ENCODE results near the gene RETSAT.
"Not testable (repeated sequence)": the region's sequence is repeated elsewhere in the genome, so short reads cannot be mapped to it uniquely, and the experiment has no call there.

RETSAT gene

DNA sequence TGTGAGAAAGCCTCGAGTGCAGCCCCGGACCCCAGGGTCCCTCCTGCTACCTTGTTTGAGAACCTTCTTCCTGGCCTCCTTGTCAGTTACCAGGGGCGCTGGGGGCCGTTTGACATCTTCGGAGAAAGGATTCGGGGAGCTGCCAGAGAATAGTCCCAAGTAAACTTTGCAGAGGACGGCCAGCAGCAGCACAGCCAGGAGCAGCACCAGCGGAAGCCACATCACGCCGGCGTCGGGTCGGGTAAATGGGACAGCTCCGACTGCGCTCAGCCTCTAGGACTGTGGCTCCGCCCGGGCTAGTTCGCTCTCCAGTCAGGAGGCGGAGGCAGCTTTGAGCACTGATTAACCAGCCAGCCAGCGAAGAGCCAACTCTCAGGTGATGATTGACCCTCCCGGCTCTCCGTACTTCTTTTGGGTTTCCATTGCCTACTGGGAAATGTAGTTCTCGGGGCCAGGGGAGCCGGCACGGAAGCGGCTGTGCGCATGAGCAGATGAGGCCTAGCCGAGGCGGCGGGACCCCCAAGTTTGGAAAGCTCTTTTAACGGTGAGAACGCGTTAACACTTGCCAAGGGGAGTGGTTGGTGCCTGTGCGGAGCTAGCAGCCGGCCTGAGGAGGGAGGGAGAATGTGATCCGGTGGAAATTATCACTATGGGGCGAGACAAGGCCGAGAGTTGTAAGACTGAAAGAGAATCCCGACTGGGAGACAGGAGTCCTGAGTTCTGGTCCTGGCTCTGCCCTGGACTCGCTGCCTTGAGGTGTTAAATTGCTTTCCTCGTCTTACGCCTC lies at the start of gene RETSAT, which contains the start of gene ELMOD3:
Gene RETSAT (minus strand): TSS at position 243 of the 787 bp plus-strand sequence. CDS start 21 bp downstream, at position 222.
Gene ELMOD3 (plus strand): TSS at position 484 of the 787 bp plus-strand sequence. CDS start 2,430 bp downstream, outside the sequence.
- DNase-seq (ENCODE audit: low spot score) = peak; percentile 98

DNA sequence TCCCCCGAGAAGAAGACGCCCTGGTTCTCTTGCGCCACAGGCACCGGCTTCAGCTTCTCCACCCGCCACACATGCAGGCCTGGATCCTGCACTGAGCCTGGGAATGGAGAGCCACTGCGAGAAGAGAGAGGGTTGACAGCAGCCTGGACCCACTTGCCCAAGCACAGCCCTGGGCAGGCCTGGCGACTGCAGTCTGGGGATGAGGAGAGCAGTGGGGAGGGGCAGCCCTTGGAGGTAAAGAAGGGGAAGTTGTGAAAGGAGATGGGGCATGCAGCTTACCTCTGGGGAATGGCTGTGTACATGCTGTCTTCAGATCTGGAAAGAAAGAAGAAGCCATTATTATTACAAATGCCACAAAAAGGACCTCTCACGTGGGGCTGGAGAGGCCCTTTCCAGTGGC lies 47.5 kb upstream of the RETSAT start:
- DNase-seq (ENCODE audit: low spot score) = no peak

DNA sequence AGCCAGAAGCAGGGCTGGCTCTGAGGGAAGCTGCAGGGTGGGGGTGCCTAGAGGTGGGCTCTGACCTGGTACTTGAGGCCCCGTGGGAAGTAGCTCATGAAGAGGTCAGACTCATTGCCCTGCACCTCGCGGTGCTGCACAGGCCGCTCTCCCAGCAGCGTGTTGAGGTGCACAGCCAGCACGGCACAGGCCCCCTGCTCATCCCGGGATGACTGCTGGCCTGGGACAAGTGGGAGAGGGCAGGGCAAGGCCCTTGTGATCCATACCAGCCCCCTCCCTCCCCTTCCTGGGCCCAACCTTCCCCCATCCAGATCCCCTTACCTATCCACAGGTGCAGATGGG lies 47.1 kb upstream of the RETSAT start:
- DNase-seq (ENCODE audit: low spot score) = no peak

DNA sequence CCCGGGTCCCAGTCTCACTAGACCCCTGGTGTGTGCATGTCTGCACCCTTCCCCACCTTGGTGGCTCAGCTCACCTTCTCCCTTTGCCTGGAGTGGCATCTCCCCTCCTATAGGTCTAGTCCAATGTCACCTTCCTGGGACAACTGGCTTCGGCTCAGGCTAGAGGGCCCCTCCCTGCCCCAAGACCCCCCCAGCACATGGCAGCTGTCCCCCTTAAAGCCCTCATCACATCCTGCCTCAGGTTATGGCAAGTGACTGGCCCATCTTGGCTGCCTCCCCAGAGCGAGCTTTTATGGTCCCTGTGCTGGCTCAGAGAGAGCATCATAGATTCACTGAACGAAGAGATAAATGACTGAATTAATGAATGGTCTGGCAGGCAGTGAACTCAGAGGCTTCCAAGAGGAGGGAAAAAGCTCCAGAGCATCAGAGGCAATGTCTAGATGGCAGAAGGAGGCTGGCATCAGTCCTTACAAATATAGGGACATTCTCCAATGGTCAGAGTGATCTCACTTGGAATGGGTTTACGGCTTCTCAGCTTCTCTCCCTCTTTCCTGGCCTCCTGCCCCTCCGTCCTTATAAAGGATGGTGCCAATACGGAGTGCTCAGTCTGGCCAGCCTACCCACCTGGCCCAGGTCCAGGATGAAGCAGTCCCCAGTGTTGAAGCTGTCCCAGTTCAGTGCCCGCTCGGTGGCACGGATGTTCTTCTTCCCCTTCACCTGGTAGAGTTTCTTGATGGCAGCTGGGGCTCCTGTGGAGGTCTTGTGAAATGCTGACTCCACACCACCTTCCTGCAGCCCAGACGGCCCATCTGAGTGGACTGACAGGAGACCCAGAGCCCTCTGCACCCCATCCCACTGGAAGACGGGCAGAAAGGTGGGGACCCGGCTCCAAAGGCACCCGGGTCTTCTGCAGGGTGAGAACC lies 46.5 kb upstream of the RETSAT start:
- DNase-seq (ENCODE audit: low spot score) = no peak

DNA sequence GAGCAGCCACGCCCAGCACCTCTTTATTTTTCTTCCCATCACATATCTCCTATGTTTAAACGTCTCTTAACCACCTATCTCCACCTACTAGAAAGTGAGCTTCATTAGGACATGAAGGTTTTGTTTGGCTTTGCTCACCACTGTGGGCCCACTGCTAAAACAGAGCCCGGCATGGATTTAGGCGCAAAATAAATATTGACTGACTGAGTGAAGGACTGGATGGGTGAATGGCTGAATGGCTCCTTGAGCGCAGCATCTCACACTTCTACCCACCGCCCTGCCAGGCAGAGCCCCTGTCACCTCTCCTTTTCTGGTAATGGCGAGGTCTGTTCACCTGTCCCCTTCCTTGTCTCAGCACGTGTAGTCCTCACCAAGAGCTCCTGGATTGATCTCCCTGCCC lies 45.7 kb upstream of the RETSAT start:
- no peak for DNase-seq (ENCODE audit: low spot score)

DNA sequence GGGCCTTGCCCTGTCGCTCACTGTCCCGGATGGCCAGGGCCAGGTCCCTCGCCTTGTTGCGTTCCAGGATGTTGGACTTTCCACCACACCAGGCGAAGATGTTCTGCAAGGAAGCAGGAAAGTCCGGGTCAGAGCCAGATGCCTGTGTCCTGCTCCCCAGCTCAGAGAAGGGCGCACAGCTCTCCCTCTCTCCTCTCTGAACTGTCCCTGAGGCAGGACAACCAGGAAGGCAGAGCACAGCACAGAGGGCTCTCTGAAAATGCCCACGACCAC lies 44.8 kb upstream of the RETSAT start:
- no peak for DNase-seq (ENCODE audit: low spot score)

DNA sequence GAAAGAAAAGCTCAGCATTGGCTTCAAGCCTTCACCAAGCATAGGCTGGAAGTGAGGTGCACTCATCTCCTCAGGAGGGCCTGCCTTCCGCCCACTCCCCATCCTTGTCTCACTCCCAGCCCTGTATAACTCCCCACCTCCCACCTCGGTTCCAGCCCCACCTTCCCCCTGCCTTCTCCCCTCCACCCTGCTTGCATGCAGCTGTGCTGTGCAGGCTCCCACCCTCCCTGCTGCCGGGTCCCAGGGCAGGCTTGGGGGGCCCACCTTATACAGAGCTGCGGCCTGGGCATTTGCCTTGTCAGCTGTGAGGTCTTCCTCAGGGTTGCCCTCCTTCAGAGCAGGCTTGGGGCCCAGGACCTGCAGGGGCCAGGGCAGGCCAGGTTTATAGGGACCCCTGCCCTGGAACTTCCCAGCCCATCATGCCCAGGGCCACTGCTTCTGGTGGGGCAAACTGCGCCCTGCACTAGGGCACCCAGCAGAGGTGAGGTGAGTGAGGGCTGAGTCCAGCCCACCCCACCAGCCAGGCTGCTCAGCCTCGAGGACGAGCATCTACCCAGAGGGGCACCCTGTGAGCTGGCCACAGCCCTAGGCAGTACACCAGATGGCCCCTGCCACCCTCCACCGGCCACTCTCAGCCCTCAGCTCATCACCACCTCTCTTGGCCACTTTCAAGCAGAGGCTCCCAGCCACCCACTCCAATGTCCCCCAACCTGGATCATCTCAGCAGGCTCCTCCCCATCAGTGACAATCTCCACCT lies 44.3 kb upstream of the RETSAT start:
- DNase-seq (ENCODE audit: low spot score) = no peak

DNA sequence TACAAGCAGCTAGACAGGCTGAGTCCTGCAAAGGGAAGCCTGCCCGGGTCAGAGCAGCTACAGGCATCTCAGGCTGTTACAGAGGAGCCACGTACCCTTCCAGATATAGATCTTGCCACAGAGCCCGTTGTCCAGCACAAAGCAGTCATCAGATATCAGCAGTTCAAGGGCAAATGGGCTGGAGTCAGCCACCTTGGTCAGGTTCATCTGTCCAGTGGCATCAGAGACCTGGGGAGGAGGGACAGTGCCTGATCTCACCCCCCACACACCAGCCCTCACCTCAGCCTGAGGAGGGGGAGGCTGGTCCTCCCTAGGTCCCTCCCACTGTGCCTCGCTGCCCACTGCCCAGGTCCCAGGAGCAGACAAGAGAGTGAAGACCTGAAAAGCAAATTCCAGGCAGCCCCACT lies 43.6 kb upstream of the RETSAT start:
- DNase-seq (ENCODE audit: low spot score) = no peak

DNA sequence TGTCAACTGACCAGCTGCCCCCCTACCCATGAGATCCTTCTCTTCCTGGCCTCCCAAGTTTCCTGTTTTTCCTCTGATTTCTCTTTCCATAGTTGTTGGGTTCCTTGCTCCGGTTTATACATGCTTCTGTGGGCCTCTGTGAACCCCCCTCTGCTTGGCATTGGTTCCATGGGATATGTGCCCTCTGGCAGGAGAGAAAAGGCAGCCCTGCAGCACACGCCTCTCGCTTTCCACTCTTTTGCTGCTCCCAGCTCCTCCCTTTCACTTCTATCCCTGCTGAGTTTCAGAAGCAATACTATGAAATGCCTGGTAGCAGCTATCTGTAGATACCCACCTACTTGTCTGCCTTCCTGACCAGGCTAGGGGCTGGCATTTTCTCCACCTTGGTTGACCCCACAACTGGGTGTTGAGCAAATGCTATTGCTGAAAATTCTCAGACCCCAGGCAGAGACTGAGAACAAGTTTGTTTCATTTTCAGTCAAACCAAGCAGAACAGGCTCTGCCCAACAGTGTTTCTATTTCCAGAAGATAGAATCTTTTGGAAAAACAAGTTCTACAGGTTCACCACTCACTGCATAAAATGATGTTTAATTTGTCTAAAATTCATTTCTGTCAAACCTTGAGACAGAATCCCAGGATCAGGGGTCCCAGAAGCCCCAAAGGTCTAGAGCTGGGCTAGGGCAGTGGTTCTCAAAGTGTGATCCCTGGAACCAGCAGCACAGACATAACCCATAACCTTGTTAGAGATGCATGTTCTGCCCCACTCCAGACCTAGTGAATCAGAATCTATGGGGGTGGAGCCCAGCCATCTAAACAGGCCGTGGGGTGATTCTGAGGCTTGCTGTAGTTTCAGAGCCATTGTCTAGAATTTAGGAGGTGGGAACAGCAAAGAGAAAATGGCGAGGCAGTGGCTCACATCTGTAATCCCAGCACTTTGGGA lies 42.5 kb upstream of the RETSAT start:
- no peak for DNase-seq (ENCODE audit: low spot score)

DNA sequence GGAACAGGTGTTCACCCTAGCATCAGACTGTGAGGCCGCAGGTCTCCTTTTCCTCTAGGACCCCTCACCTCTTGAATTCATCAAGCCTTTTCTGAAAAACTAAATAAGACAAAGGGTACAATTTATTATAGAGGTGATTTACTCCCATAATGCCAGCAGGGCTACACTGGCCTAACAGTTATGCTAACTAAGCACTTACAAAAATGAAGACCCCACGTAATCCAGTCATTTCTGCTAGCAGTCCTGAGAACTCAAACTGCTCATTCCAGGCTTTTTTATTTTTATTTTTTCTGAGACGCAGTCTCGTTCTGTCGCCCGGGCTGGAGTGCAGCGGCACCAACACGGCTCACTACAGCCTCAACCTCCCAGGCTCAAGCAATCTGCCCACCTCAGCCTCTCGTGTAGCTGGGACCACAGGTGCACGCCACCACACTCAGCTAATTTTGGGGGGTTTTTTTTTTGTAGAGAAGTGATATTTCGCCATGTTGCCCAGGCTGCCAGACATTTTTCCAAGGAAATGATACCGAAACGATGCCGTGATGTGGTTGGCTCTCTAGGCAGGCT lies 41.7 kb upstream of the RETSAT start:
- no peak for DNase-seq (ENCODE audit: low spot score)

DNA sequence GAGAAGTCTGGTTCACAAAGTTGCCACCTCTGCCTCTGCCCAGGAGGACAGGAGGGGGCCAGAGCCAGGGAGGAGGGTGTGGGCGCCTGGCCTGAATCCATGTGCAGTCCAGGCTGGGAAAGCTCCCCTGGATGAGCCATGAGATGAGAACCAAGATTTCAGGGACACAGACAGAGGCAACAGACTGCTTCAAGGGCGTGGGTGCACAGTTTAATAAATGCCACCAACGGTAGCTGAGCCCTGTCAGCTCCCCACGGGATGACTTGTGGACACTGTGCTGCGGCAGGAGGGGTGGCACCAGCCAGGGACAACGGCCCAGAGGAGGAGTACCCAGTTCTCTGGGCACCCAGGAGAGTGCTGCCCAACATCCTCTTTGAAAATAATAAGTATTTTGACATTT lies 40.6 kb upstream of the RETSAT start:
- no peak for DNase-seq (ENCODE audit: low spot score)

DNA sequence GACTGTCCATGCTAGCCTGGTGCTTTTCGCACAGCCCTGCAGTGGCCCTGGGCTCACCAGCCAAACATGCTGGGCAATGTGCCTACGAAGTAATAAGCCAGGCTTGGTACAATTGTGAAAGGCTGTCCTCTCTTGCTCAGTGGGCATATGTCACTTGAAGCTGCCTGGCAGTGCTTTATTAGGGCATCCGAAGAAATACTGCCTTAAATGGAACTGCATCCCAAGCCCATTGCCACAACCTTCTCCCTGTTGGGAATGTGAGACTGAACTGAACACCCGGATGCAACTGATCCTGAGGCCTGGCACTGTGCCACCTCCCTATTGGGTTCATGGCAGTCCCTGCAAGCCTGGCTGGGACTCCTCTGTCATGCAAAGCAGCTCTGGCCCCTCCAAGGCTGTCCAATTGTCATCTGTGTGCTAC lies 39.9 kb upstream of the RETSAT start:
- DNase-seq (ENCODE audit: low spot score) = no peak

DNA sequence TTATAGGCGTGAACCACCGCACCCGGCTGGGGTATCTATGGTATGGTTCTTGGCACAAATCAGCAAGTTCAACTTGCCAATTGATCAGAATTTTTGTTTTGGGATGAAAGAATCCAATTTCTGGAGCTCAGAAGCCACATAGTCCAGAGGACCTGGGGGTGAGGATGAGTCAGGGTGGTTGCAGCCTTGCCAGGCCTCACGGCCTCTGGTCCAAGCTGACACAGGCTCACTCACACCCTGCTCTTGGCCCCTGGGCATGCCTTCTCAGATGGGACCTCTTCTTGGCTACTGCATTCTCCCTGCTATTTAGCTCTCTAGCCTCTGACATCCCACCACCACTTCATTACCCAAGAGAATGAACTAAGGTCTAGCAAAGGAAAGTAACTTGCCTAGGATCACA lies 39.5 kb upstream of the RETSAT start:
- no peak for DNase-seq (ENCODE audit: low spot score)

DNA sequence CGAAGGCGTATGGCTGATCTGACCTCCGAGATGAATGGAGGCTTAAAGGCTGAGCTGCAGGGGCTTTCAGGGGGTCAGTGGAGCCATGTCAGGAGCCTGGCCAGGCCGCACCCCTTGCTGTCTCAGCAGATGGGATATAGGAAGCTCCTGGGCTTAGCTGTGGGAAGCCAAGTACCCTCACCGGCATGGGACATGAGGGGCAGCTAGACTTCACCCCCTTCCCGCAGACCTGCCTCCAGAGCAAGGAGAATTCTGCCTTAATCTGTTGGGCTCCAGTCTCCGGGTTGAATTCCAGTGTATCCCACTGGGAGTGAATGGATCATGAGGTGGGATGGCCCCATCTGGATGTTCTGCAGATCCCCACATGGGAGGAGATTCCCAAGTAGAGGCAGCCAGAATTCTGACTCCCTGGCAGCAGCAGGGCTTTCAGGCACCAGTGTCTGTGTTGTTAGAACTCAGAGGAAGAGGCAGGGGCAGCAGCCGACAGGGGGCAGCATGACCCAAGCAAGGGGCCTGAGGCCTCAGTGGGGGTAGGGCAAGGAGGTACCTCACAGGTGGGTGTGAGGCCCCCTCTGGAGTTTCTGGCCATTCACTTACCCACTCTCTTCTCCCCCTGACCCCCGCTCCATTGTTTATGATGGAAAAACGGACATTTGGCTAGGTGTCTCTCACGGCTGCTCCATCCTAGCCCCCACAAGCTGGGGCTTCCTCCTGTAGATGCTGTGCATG lies 36.8 kb upstream of the RETSAT start:
- peak; percentile 63 for DNase-seq (ENCODE audit: low spot score)

DNA sequence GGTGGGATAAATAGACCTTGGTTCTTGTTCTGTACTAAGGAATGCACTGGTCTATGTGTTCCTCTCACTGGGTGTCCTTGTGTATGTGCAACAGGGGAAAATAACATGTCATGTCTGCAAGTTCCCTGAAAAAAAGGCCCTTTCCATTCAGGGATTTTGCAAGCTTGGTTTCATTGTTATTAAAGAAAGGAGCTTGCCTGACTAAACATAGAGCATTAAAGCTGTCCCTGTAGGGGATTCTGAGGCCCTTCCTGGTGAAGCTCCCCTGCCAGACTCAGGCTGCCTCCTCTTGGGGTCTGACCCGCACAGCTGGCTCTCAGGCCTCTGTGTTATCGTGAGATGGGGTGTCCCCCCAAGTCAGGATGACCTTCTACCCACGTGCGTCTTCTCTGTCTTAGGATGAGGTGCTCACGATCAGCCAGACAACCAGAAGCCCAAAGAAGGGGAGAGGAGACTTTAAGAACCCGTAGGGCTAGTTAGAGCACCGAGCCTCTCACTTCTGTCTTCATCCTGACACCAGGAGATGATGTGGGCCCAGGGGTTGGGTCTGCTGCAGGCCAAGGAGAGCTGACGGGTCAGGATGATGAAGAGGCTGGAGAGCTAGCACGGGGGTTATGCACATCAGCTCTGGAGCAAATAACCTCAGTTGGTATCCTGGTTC lies 34.7 kb upstream of the RETSAT start:
- no peak for DNase-seq (ENCODE audit: low spot score)

DNA sequence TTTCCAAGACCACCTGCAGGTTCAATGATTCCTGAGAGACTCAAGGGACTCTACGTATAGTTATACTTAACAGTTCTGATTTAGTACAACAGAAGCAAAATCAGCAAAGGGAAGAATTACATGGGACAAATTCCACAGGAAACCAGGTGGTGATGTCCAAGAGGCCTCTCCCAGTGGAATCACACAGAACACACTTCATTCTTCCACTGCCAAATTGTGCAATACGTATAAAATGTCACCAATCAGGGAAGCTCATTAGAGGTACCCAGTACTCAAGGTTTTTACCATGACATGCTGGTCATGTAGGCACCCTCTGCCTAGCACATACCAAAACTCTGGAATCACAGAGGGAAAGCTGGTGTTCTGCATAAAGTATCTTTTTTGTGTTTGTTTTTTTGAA lies 33.4 kb upstream of the RETSAT start:
- DNase-seq (ENCODE audit: low spot score) = no peak

DNA sequence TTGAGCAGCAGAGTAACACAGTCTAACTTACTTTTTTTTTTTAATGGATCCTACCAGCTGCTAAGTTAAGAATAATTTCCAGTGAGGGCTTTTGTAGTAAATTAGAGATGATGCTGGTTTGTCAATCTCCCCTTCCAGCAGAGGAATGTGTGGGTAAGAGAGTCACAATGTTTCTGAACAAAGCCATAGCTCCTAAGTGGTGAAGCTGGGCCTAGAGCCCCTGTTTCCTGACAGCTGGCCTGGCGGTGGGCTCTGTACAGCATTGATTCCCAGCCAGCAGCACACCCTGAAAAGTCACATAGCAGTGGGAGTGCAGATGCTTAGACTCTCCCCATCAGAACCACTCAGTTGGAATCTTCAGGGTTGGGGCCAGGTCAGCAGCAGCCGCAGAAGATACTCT lies 31.4 kb upstream of the RETSAT start:
- DNase-seq (ENCODE audit: low spot score) = no peak

DNA sequence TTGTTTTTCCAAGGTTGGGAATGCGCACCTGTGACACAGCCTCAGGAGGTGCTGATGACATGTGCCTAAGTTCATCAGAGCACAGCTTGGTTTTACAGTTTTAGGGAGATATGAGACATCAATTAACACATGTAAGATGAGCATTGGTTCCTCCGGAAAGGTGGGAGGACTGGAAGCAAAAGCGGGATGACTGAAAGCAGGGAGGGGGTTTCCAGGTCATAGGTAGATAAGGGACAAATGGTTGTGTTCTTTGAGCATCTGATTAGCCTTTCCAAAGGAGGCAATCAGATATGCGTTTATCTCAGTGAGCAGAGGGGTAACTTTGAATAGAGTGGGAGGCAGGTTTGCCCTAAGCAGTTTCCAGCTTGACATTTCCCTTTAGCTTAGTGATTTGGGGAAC lies 29.5 kb upstream of the RETSAT start:
- no peak for DNase-seq (ENCODE audit: low spot score)

DNA sequence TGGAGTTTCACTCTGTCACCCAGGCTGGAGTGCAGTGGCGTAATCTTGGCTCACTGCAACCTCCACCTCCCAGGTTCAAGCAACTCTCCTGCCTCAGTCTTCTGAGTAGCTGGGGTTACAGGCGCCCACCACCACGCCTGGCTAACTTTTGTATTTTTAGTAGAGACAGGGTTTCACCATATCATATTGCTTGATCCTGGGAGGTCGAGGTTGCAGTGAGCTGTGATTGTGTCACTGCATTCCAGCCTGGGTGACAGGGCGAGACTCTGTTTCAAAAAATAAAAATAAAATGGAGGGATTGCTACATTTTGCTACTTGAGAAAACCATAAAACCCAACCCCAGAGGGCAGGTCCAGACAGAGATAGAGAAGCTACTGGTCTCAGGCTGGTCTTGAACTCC lies 28.8 kb upstream of the RETSAT start:
- DNase-seq (ENCODE audit: low spot score) = not testable (repeated sequence)

DNA sequence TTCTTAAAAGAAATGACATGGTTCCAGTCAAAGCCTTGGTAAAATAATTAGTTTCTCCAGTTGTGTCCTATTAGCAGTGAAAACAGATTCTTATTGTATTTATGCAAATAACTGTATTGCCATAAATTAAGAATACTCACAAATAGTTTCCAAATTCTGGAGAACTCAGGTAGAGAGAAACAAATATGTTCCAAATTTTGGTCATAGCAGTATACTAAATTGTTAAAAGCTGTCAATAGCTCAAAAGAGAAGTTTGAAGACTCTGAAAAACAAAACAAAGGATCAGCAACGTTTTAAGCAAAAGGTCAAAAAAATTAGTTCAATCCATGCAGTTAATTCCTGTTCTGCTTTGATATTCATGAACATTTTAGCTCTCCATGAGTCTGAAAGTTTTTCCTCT lies 25.7 kb upstream of the RETSAT start:
- DNase-seq (ENCODE audit: low spot score) = no peak

Data from CD4-positive, alpha-beta T cell treated with Interleukin-6 at 100 ng/mL for 8 hours (primary cell).